ENCODE measurements around the gene PDE6A. TPM values are rescaled to one million over a fixed set of nuclear protein-coding genes. Genes with fewer than 3 reads are reported as not detected.

PDE6A gene
- total RNA-seq, 1 donor from 2014 or later = under 0.01 TPM

DNA sequence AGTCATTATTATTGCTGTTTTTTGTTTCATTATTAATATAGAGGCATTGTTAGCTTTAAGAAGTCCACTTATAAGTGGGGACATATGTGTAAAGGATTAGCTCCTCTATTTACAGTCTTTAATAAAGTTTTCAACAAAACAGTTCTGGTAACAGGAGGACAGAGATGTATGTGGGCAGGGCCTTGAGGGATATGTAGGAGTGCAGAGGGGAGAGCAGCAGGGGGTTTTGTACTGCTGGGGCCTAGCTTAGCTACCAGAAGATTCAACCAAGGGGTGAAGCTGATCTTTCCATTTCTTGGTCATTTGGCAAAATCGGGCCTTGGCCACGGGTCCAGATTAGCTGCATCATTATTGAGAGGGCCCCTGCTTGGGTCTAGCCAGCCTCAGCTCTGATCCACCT, 124.6 kb downstream of the PDE6A start:
- no peak for DNase-seq (ENCODE audit: low read depth in 2 of 2)

DNA sequence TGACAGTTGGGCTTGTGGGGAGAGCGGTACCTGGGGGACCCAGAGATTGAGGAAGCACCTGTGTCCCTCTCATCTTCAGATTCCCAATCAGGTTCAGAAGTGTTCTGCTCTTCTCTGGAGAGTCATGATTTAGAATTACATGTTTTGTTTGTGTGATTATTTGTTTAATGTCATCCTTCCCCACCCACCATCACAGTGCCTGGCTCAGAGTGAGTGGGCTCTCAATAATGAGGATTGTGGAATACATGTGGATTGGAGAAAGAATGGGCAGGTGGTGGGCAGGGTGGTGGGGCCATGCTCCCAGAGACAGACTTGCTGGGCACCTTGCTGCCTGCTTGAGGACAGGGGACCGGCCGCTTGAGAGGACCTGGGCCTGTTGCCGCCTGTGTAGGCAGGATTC, 126.5 kb downstream of the PDE6A start:
- no peak for DNase-seq (ENCODE audit: low read depth in 2 of 2)

DNA sequence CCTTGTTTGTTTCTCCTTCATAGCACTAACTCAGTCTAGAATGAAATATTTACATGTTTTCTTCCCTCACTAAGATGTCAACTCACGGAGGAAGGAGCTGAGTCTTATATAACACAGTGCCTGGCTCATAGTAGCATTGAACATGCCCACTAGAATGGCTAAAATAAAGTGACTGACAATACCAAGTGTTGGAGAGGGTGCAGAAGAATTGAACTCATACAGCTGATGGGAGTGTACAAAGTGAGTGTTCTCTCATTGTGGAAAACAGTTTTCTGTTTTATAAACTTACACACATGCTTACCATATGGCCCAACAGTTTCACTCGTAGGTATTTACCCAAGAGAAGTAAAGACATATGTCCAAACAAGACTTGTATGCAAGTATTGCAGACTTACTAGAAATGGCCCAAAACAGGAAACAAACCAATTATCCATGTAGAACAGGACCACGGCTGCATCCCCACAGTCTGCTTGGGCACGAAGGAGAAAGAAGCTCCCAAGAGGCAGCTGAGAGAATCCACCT, 127.0 kb downstream of the PDE6A start:
- no peak for DNase-seq (ENCODE audit: low read depth in 2 of 2)

DNA sequence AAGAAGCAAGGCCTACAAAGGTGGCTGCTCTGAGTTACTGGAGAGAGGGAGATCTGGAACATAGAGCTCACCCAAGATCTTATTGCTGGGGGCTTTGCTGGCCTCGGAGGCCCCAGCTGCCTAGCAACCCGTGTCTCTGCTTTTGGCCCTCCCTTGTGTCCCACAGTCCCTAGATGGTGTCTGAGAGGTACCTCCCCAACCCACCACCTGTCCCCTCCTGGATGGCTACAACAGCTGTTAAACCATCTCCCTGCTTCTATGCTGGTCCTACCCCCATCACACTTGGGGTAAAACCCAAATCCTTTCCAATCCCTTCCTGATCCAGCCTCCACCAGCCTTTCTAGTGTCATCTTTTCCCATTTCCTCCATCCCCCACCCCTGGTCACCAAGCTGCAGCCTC, 127.9 kb downstream of the PDE6A start:
- DNase-seq (ENCODE audit: low read depth in 2 of 2) = no peak

DNA sequence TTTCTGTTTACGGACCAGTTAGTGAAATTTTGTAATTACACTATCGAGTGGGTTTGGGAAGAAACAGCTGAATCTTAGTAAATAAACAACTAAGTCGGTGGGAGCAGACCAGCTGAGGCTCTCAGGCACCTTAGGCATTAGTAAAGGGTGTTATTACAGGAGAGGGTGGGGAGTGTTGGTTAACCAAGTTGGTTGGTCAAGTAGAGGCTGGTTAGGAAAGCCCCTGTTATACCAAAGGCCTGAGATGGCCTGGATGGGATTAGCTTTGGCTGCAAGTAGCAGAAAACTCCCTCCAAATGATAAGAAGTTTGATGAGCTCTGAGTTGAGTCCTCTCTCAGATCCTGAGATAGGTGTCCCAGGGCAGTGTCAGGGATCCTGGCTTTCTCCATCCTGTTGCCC, 133.1 kb downstream of the PDE6A start:
- no peak for DNase-seq (ENCODE audit: low read depth in 2 of 2)

DNA sequence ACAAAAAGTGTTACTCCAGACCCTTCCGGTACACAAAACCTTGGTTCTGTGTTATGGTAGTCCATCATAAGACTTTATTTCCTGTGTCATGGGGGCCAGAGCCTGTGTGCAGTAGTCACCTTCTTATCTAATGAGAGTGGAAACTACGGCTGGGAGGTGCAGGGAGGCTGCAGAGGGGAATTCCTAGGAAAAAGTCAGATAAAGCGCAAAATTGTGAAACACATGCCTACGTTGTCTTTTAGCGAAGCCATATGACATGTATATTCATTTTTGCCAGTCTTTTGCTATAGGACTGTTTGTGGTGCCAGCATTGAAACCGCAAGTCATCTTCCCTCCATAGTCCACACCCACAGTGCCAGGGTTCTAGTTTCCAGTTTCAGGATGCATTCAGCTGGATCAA, 133.7 kb downstream of the PDE6A start:
- DNase-seq (ENCODE audit: low read depth in 2 of 2) = no peak

DNA sequence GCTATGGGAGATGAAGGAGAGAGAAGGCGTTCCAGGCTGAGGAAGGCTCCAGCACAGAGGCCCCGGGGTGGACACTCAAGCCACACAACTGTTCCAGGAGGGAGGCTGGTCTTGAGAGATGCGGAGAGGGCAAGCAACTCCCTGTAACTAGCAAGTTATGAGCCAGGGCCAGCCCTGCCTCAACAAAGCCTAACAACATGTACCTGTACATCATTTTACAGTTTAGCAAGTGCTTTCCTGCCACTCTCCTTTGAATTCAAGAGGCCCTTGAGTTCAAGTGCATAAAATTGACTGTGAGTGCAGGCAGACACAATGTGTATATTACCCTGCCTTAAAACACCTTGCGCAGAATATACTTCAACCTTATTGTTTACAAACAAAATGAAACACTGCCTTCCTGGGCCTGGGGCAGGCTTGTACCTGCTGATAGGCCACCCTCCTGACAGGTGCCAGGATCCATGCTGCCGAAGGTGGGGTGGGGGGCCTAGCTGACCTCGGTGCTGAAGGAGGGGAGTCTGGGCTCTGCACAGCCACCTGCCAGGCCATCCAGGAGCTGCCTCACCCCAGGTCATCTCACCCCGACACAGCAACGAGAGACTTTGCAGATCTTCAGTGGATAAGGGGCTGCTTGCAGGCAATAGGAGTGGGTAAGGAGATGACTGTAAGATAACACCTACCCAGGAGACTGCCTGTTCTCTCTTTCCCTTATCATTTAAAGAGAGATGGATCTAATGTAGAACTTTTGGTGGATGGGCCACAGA, 134.5 kb downstream of the PDE6A start:
- DNase-seq (ENCODE audit: low read depth in 2 of 2) = no peak

DNA sequence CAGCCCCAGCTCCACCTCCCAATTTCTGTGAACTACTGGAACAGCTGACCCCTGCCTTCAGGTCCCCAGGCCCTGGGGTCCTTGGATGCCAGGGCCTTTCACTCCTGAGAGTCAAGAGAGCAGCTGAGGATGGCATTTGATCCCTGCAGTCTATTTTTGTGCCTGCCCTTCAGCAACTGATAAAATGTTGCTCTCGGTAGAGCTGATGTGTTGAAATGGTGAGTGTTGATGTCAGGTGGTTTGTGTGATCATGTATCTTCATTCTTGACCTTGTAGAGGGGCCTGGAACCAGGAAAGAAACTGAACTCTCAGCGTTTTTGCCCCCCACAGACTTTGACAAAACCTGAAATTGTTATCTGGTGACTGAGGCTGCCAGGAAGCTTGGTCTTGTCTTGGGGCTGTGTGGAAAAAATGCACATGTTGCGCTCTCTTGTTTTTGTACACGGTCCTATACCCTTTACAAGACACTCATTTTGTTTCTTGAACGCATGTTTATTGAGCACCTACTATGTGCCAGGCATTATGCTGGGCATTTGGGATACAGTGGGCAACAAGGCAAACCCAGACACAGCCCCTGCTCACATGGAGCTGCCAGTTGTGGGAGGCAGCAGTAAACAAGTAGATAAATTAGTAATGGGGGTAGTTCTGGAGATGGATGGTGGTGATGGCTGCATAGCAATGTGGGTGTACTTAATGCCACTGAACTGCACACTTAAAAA, 136.2 kb downstream of the PDE6A start:
- no peak for DNase-seq (ENCODE audit: low read depth in 2 of 2)

Other genes with a start within 250 kb of the PDE6A start
- gene PPARGC1B, start 214.5 kb downstream of the PDE6A start, total RNA-seq = 1.8 and 2.8 TPM in 2 replicates
- gene SLC26A2, start 16.0 kb upstream of the PDE6A start, total RNA-seq = 17.1 and 20.0 TPM in 2 replicates
- 3.6 and 5.3 TPM in 2 replicates for gene TIGD6, start 55.9 kb upstream of the PDE6A start, total RNA-seq
- gene HMGXB3, start 55.9 kb upstream of the PDE6A start, total RNA-seq = 18.2 and 31.9 TPM in 2 replicates
- not detected in 2 replicates for gene CSF1R, start 141.8 kb upstream of the PDE6A start, total RNA-seq
- gene PDGFRB, start 211.1 kb upstream of the PDE6A start, total RNA-seq = 5.0 and 14.3 TPM in 2 replicates
- gene CDX1, start 222.0 kb upstream of the PDE6A start, total RNA-seq = not detected in 2 replicates
- not detected in 2 replicates for gene SLC6A7, start 245.3 kb upstream of the PDE6A start, total RNA-seq